Measurements from ENCODE around the gene BTBD7.
"Not testable (repeated sequence)": the region's sequence is repeated elsewhere in the genome, so short reads cannot be mapped to it uniquely, and the experiment has no call there.

BTBD7 gene

GRCh38 chr14:93239869-93240677 lies 92.8 kb downstream of the BTBD7 start:
- DNase-seq: no peak

GRCh38 chr14:93234798-93235197 lies 98.0 kb downstream of the BTBD7 start:
- peak; percentile 1 for DNase-seq

- DNase-seq: not testable (repeated sequence)
Observed at GRCh38 chr14:93233078-93233477, 99.8 kb downstream of the BTBD7 start.

GRCh38 chr14:93232159-93232558 lies 100.7 kb downstream of the BTBD7 start:
- DNase-seq: no peak

GRCh38 chr14:93231129-93231979 lies 101.5 kb downstream of the BTBD7 start:
- peak; percentile 62 for DNase-seq

GRCh38 chr14:93230539-93230938 lies 102.3 kb downstream of the BTBD7 start:
- no peak for DNase-seq

- DNase-seq: no peak
Observed at GRCh38 chr14:93228550-93228949, 104.3 kb downstream of the BTBD7 start.

- DNase-seq: no peak
Observed at GRCh38 chr14:93223565-93223964, 109.3 kb downstream of the BTBD7 start.

GRCh38 chr14:93220509-93220908 lies 112.3 kb downstream of the BTBD7 start:
- no peak for DNase-seq

- peak; percentile 77 for DNase-seq
Observed at GRCh38 chr14:93219103-93219726, 113.6 kb downstream of the BTBD7 start.

- DNase-seq: no peak
Observed at GRCh38 chr14:93214598-93214997, 118.2 kb downstream of the BTBD7 start.

GRCh38 chr14:93212432-93212831 lies 120.4 kb downstream of the BTBD7 start:
- no peak for DNase-seq

- peak; percentile 25 for DNase-seq
Observed at GRCh38 chr14:93207468-93208308, 125.1 kb downstream of the BTBD7 start.

- peak; percentile 99 for DNase-seq
Observed at GRCh38 chr14:93206793-93207467, 125.9 kb downstream of the BTBD7 start, which contains the start of the genes GON7 and UBR7. Gene GON7, minus strand, starts transcription at chr14:93207065. Its CDS starts 28 bp downstream, at chr14:93207037. Gene UBR7, plus strand, starts transcription at chr14:93207256. Its CDS starts 36 bp downstream, at chr14:93207292.

GRCh38 chr14:93201155-93201704 lies 131.6 kb downstream of the BTBD7 start:
- no peak for DNase-seq

- no peak for DNase-seq
Observed at GRCh38 chr14:93200553-93200952, 132.3 kb downstream of the BTBD7 start.

GRCh38 chr14:93199031-93199430 lies 133.8 kb downstream of the BTBD7 start:
- no peak for DNase-seq

- DNase-seq: no peak
Observed at GRCh38 chr14:93195316-93195999, 137.4 kb downstream of the BTBD7 start.

All from COR-L47 (cell line).